ENCODE data around the gene LRRC4C.

GRCh38 chr11:41333357-41333756 lies 126.1 kb downstream of the LRRC4C start:
- no peak for TF ChIP-seq CTCF (IDR thresholded peaks at IDR 0.05)
- TF ChIP-seq POLR2AphosphoS5 (IDR thresholded peaks at IDR 0.05; ENCODE audit: low read depth, low read length), result no peak
- no peak for TF ChIP-seq SIN3A (IDR thresholded peaks at IDR 0.05; ENCODE audit: borderline replicate concordance, insufficient read depth, low read depth, low read length)
- no peak for TF ChIP-seq REST (IDR thresholded peaks at IDR 0.05; ENCODE audit: insufficient read depth in 1 of 2, low read depth in 2 of 2, low read length in 1 of 2)

Data from Panc1 (cell line).